GM10248 (cell line): ENCODE results near the gene ATP6V1G1.
"Not testable (repeated sequence)": the region's sequence is repeated elsewhere in the genome, so short reads cannot be mapped to it uniquely, and the experiment has no call there.

Experiments used
- CTCF ChIA-PET: fragments of 300-600 bp; sonication (Branson Sonifier 250); formaldehyde crosslinking; extraction: SDS; loops from one replicate; lab custom pipeline; 2021; ENCODE audit warnings: antibody characterized with exemption; lab: Yijun Ruan, JAX
- POLR2A ChIA-PET: fragments of 350-650 bp; sonication (Branson Sonifier 250); formaldehyde crosslinking; extraction: SDS; loops from one replicate; lab custom pipeline; 2020; ENCODE audit warnings: antibody characterized with exemption; lab: Yijun Ruan, JAX
- DNase-seq: peaks from one replicate; pipeline ENCODE4 v3.0.0; 2012; ENCODE audit errors: extremely low spot score
- TF ChIP-seq, protein P1 (sequence below): IDR thresholded peaks from 2 replicates; pipeline ENCODE4 v1.5.1; 2012; ENCODE audit warnings: mild to moderate bottlenecking, low read depth; ENCODE audit errors: extremely low read depth, missing control alignments, control extremely low read depth

The ATP6V1G1 gene

DNA sequence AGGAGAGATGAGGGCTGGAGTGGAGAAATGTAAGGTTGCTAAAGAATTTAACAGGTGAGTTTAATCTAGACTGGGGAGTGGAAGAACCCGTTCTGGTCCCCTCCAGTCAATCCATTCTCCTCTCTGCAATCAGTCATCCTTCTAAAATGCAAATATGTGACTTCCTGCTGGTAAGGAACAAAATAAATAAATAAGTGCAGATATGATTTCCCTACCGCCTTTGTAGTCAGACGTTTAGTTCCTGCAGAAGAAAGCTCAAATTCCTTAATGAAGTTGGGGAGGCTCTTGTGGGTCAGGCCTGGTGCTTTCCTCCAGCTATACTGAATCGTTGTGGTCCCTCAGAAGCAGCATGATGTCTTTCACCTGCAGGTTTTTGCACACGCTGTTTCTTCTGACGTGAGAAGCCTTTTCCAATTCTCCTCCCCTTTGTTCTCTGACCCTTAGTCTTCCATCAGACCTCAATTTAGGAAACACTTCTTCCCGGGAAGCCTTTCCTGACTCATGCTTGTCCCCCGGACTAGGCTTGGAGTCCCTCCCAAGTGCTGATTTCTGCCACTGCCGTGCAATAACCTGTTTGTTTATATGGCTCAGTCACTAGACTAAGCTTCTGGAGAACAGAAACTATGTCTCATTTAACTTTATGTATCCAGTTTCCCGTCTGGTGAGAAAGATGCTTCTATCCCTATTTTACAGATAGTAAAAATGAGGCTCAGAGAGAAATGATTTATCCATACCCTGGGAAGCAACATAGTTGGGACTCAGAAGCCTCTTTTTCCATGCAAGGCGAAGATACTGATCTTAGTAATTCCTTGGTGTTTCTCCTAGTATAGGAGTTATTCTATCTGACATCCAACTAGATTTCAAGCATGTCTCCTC, 1.3 kb downstream of the ATP6V1G1 start:
- ChIA-PET POLR2A (no interaction called here), CTCF (interaction anchor here (1.2 to 6.3 kb wide), 5 partner anchors 18 to 183 kb away, joined by 3 to 65 read pairs (median 7); no protein-coding TSS in a partner anchor)
- TF ChIP-seq, protein P1, sequence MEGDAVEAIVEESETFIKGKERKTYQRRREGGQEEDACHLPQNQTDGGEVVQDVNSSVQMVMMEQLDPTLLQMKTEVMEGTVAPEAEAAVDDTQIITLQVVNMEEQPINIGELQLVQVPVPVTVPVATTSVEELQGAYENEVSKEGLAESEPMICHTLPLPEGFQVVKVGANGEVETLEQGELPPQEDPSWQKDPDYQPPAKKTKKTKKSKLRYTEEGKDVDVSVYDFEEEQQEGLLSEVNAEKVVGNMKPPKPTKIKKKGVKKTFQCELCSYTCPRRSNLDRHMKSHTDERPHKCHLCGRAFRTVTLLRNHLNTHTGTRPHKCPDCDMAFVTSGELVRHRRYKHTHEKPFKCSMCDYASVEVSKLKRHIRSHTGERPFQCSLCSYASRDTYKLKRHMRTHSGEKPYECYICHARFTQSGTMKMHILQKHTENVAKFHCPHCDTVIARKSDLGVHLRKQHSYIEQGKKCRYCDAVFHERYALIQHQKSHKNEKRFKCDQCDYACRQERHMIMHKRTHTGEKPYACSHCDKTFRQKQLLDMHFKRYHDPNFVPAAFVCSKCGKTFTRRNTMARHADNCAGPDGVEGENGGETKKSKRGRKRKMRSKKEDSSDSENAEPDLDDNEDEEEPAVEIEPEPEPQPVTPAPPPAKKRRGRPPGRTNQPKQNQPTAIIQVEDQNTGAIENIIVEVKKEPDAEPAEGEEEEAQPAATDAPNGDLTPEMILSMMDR = no peak
- DNase-seq = no peak

DNA sequence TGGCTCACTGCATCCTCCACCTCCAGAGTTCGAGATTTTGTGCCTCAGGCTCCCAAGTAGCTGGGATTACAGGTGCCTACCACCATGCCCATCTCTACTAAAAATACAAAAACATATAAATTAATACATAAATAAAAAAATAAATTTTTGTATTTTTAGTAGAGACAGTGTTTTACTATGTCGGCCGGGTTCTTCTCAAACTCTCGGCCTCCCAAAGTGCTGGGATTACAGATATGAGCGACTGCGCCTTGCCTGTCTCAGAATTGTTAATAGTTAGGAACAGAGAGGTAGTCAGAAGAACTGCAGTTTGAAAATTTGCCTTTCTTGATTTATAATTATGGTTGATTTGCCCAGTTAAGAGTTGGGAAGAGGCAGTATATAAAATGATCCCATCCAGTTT, 2.8 kb downstream of the ATP6V1G1 start:
- ChIA-PET CTCF (interaction anchor here (1.3 to 6.3 kb wide), 3 partner anchors 16 to 185 kb away, joined by 4 to 65 read pairs (median 7); no protein-coding TSS in a partner anchor), POLR2A (no interaction called here)
- TF ChIP-seq, protein P1 = no peak
- DNase-seq = no peak

DNA sequence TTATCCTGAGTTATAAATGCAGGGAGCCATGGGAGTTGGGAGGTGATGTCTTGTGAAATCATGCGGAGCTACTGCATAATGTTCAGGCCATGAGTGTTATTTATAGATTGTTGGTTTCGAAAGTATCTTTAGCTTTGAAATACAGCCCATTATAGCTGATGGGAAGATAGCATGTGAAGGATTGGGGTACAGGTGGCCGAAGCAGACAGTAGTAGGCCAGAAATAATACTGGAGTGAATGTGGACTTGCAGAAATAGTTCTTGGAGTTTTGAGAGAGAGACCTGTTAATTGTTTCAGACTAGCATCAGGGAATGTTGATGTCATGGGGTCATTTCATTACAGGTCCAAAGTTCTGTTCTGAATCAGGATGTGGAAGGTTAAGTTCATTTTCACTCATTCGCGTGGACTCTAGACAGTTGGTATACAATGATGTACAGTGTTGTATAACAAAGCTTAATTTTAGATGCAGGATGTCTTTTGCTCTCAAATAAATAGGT, 3.8 kb downstream of the ATP6V1G1 start:
- ChIA-PET CTCF (interaction anchor here (1.2 to 6.3 kb wide), 8 partner anchors 9 to 186 kb away, joined by 3 to 65 read pairs (median 15); partner anchors contain the start of gene TMEM268), POLR2A (interaction anchor here (1.4 kb wide), 1 partner anchor 62 kb away, joined by 11 read pairs; no protein-coding TSS in a partner anchor)
- TF ChIP-seq, protein P1 = no peak
- no peak for DNase-seq

DNA sequence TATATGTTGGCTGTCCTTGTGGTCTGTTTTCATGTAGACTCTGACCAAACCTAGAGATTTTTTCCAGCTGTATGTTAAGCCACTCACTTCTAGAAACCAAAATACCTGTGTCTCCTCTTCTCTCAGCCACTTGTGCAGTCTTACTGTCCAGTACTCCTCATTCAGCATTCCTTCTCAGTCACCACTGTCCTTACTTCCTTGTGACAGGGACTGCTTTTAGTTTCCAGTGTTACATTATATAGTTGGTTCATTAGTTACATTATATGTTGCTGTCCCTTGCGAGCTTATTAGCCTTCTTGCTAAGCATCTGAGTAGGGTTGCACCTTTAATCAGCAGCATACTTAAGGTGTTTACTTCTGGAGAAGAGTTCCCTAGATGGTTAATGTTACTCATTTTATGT, 4.3 kb downstream of the ATP6V1G1 start:
- TF ChIP-seq, protein P1 = no peak
- ChIA-PET CTCF (interaction anchor here (0.9 to 6.3 kb wide), 17 partner anchors 9 to 186 kb away, joined by 3 to 65 read pairs (median 4); partner anchors contain the start of gene TMEM268), POLR2A (interaction anchor here (0.6 to 1.4 kb wide), 2 partner anchors 29 to 62 kb away, joined by 3 to 11 read pairs; no protein-coding TSS in a partner anchor)
- DNase-seq = no peak

DNA sequence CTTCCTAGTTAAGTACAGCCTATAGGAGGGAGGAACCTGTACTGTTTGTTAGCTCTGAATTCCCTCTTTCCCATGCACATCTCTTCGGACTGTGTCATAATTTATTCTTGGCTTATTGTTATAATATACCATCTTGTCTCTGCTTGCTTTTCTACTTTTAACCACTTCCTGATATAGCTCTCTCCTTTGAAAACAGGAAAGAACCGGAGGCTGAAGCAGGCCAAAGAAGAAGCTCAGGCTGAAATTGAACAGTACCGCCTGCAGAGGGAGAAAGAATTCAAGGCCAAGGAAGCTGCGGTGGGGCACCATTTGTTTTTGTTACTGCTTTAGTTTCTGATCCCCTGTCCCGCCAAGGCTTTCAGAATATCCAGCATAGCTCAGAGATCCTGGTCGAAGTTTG, 4.8 kb downstream of the ATP6V1G1 start:
- ChIA-PET POLR2A (interaction anchor here (0.6 to 1.4 kb wide), 2 partner anchors 29 to 61 kb away, joined by 3 to 11 read pairs; no protein-coding TSS in a partner anchor), CTCF (interaction anchor here (0.8 to 6.3 kb wide), 20 partner anchors 8 to 189 kb away, joined by 3 to 65 read pairs (median 4); partner anchors contain the start of gene TMEM268)
- DNase-seq = peak; percentile 37
- TF ChIP-seq, protein P1 = peak; percentile 27

DNA sequence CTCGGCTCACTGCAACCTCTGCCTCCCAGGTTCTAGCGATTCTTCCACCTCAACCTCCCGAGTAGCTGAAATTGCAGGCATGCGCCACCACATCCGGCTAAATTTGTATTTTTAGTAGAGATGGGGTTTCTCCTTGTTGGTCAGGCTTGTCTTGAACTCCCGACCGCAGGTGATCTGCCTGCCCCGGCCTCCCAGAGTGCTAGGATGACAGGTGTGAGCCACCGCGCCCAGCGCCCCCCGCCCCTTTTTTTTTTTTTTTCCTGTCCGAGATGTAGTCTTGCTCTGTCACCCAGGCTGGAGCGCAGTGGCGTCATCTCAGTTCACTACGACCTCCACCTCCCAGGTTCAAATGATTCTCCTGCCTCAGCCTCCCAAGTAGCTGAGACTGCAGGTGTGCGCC, 6.6 kb downstream of the ATP6V1G1 start:
- TF ChIP-seq, protein P1 = no peak
- CTCF ChIA-PET = interaction anchor here (1.3 to 1.4 kb wide), 3 partner anchors 10 to 59 kb away, joined by 3 to 5 read pairs (median 3); no protein-coding TSS in a partner anchor
- no peak for DNase-seq
- POLR2A ChIA-PET = interaction anchor here (0.6 kb wide), 1 partner anchor 44 kb away, joined by 6 read pairs; no protein-coding TSS in a partner anchor

DNA sequence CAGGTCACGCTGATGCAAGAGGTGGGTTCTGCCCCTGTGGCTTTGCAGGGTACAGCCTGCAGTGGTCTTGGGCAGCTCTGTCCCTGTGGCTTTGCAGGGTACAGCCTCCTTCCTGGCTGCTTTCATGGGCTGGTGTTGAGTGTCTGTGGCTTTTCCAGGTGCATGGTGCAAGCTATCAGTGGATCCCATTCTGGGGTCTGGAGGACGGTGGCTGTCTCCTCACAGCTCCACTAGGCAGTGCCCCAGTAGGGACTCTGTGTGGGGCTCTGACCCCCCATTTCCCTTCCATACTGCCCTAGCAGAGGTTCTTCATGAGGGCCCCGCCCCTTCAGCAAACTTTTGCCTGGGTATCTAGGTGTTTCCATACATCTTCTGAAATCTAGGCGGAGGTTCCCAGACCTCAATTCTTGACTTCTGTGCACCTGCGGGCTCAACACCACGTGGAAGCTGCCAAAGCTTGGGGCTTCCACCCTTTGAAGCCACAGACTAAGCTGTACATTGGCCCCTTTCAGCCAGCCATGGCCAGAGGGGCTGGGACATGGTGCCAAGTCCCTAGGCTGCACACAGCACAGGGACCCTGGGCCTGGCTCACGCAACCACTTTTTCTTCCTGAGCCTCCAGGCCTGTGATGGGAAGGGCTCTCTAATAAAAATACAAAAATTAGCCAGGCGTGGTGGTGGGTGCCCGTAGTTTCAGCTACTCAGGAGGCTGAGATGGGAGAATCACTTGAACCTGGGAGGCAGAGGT, 13.1 kb downstream of the ATP6V1G1 start:
- DNase-seq = not testable (repeated sequence)
- CTCF ChIA-PET = interaction anchor here (1.2 to 2.4 kb wide), 4 partner anchors 9 to 53 kb away, joined by 3 to 11 read pairs (median 4); no protein-coding TSS in a partner anchor
- POLR2A ChIA-PET = interaction anchor here (0.7 to 1.6 kb wide), 2 partner anchors 13 to 820 kb away, joined by 3 to 7 read pairs; partner anchors contain the start of gene ATP6V1G1

DNA sequence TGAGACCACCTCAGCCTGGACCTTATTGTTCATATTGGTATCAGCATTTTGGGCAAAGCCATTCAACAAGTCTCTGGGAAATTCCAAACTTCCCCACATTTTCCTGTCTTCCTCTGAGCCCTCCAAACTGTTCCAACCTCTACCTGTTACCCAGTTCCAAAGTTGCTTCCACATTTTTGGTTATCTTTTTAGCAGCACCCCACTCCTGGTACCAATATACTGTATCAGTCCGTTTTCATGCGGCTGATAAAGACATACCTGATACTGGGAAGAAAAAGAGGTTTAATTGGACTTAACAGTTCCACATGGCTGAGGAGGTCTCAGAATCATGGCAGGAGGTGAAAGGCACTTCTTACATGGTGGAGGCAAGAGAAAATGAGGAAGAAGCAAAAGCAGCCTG, 14.2 kb downstream of the ATP6V1G1 start:
- DNase-seq, POLR2A ChIA-PET: not testable (repeated sequence)
- CTCF ChIA-PET = interaction anchor here (1.0 to 2.2 kb wide), 3 partner anchors 9 to 15 kb away, joined by 3 to 5 read pairs (median 3); no protein-coding TSS in a partner anchor
